ENCODE results near the gene AIG1.

AIG1 gene

DNA sequence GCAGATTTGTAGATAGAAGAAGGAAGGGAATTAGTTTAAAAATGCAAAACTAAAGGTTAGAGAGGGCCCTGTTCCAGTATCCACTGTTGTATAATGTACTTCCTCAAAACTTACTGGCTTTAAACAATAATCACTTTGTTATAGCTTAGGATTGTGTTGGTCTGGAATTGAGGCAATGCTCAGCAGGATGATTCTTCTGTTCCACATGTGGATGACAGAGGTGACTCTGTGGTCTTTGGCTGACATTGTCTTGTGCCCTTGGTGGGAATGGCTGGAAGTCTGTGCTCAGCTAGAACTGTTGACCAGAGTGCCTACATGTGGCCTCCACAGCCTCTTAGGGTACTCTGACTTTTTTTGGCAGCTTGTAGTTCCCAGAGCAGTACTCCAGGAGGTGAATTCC lies 143.4 kb downstream of the AIG1 start:
- DNase-seq, result no peak

DNA sequence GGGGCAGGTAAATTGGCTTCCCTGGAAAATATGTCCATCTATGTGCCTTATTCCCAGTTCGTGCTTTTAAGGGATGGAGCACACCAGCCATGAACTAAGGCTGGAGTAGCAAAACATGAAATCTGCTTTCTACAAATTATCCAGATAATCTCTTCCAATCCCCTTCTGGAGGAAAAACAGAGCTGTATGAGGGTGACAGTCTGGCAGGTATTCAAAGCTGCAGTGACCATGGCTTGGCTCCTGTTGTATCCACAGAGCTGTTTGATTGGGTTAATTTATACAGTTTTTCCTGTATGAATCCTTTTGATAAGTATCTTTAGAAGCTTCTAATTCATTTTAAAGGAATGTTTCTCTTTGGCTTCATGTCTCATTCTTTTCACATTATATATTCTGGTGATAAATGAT lies 144.4 kb downstream of the AIG1 start:
- DNase-seq, result no peak

DNA sequence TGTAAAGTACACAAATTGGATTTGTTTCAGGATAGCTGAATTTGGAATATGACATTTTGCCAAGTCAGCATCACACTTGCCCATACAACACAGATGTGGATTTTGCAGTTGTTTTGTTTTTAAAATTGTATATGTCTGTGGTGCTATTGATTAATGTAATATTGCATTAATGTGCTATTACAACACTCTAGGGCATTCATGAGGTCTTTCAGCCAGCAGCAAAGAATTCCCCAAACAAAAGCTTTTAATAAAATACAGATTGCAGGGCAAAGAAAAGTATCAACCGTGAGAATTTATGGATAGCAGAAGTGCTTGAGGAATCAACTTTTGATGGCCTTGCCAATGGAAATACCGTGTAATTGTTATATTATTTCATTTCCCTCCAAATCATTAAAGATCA lies 144.9 kb downstream of the AIG1 start:
- DNase-seq, result no peak

DNA sequence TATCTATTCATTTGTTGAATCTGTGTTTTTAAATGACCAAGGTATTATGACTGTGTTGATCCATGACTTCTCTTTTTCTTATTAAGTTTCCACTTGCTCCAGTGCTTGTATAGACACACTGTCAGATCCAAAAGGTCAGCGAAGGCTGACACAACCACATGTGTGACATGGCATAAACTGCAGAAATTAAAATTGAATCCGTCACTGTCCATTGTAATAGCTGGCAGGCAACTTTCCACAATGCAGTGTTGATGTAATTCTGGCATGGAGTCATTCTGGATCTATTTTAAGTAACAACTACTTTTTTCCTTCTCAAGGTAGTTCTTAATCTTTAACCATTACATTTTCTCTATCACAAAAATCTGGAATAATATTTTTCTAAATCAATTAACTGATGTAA lies 145.3 kb downstream of the AIG1 start:
- DNase-seq, result no peak

DNA sequence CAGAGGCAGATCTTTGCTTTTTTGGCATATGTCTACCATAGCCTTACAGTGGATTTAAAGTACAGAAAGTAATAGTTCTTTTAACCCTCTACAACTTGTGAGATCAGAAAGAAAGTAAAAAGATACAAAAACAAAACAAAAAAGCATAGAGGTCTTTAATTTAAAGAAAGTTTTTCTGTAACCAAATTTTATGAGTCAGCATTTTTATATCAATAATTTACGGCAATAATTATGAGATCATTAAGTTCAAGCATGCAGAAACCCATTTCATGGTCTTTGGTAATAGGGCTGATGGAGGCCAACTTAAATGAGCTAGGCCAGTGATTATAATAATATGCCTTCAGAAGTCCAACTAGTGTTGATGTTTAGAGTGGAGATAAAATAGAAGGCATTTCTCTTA lies 145.9 kb downstream of the AIG1 start:
- no peak for DNase-seq

DNA sequence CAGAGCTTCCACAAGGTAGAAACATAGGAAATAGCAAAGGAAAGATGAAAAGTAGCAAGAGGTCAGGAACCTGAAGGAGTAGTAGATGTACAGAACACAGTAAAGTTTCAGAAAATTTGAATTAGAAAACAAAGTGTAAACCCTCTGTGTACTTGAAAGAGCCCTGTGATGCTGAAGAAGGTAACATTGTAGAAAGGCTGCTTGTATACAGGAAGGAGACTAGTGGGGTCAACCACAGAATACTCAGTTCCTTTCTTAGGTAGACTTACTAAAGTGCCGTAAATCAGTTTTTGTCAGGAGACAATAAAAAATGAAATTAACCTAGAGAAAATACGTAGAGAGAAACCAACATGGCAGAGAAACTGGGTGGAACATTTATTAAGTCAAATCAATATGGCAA lies 149.7 kb downstream of the AIG1 start:
- DNase-seq, result no peak

DNA sequence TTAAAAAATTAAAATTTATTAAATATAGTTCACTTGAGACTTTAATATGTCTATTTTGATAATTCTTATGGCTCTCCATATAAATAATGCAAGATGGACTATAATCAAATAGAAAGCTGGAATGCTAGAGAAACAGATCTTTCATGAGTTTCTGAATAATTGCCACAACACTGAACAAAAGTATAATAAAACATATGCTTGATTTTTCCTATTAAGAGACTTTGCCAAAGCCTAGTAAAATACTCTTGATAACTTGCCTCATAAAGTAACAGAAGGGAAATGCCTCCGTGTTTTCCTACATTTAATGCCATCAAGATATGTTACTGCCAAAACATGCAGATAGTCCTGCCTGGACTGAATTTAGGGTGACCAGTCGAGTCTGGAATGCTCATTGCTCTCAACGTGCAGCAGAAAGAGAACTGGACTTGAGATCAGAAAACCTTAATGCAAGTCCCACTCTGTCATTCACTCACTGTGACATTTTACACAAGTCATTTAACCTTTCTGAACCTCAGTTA lies 153.2 kb downstream of the AIG1 start:
- no peak for DNase-seq

DNA sequence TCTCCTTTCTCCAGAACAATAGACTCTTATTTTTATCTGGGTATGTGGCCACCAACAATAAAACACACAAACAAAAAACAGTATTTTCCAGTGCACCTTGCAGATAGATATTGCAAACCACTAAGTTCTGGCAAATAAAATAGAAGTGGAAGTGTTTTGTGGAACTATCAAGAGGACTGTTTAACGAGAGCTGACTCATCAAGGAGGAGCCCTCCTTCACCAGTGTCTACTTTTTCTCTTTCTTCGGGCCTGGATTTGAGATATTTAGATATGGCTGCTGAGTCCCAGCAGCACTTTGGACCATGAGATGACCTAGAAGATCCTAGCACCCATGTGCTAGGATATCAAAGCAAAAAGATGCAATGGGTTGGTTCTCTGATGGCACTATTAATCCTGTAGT lies 154.7 kb downstream of the AIG1 start:
- no peak for DNase-seq

DNA sequence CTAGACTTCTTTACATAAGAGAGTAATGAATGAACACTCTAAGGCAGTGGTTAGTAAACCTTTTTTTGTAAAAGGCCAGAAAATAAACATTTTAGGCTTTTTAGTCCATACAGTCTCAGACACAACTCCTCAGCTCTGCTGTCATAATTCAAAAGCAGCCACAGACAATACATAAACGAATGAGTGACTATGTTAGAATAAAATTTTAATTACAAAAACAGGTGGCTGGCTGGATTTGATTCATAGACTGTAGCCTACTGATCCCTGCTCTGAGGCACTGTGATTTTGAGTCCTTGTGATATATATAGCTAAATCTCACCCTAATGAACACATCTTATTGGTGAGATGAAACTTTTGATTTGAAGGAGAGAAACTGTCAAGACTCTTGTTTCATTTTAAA lies 155.1 kb downstream of the AIG1 start:
- DNase-seq, result no peak

DNA sequence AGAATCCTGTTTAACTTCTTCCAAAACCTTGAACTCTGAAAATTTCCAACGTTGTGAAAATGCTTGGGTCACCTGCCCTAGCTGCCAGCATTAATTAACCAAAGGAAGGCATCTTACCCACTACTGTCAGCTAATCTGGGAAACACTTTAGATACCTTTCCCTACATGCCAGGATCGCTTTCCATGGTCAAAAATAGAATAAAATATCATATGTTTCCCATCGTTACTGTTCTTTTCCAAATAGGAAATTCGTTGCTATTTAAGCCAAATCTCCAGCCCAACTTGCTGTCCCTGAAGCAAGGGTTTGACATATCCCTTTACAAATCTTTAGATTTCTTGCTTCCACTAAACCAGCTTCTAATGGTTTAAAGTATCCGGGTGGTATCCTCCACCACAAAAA lies 157.5 kb downstream of the AIG1 start:
- no peak for DNase-seq

DNA sequence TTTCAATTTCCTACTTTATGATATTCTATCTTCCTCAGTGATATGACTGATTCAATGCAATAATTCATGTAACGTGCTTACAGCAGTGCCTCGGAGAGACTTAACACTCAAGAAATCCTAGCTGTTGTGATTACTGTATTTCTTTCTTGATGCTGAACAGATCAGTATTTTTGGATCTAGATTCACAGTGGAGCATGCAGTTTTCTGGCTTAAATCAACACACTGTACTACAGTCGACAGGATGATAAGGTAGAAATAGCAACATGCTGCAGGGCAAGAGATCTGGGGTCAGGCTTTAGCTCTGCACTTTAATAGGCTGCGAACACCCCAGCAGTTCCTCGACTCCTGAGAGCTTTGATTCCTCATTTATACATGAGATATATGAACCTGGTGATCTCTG lies 161.0 kb downstream of the AIG1 start:
- DNase-seq, result no peak

DNA sequence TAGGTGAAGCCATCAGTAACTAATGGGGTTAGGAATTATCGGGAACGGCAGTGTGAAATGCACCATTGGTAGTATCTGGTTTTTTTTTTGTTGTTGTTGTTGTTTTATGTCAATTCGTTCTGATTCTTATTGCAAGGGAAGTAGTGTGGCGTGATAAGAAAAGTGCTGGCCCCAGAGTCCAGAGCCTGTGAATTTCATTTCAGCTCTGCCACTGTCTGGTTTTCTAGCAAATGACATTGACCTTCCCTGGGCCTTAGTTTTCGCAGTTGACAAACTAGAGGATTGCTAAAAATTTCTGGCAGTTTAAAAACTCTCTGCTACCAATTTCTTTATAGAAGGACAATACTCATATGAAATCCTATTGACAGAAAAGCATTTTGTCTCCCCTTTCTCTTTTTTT lies 161.6 kb downstream of the AIG1 start:
- DNase-seq, result no peak

DNA sequence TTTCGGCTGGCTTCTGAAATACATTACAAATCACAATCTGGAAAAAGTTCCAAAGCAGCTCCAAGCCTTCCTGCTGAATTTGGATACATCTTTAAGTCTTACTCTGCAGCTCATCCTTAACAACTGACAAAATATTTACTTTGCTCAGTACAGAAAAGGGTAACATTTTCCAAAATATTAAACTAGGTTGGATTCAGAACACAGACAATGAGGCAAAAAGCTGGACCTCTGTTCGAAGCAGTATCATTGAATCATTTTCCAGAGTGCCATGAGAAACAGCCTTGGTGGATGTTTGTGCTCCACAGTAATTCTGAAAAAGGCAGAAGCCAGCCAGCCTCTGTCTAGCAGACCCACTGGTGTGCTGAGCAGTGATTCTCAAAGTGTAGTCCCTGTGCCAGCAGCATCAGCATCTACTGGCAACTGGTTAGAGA lies 162.1 kb downstream of the AIG1 start:
- DNase-seq, result no peak

DNA sequence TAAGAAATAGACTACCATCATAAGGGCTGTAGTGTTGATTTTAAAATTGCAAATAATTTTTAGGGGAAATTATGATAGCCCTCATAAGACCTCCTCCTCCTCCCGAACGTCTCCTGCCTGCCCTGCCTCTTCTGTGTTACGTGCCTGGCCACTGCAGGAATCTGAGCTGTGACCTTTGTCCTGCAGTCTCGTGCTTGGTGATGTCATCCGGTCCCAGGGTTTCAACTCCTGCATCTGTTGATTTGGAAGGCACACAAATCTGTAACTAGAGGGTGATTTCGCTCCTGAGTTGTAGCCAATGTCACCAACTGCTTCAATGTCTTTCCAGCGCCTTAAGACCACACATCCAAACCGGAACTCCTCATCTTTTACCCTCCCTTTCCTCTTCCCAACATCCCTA lies 163.2 kb downstream of the AIG1 start:
- no peak for DNase-seq

DNA sequence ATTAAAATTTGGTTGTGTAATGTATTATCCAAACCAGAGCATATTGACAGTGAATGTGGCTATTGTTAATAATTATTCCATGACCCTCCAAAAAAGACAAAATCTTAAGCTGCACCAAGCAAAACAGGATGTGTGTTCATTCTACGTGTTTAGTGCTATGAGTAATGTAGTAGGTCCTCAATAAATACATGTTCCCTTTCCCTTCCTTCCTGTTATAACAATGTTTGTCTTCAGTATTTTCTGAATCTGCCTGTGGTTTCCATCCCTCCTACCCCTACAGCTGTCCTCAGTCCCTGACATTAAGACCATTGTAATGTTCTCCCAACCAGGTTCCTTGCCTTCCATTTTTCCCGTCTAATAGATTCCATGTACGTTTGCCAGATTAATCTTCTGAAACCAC lies 163.8 kb downstream of the AIG1 start:
- DNase-seq, result no peak

DNA sequence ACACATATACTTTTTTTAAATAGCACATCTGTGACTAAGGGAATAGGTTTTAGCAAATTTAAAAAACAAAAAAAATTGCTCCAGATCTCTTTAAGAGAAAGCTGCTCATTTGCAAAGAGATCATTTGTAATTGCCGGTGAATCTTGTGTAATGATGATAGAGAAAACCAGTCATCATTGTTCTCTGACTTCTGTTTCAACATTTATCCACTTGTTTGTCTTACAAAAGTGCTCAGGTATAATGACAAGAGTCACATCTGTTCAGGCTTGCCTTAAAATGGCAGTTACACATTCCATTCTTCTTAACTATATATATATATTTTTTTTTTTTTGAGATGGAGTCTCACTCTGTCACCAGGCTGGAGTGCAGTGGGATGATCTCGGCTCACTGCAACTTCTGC lies 165.2 kb downstream of the AIG1 start:
- no peak for DNase-seq

DNA sequence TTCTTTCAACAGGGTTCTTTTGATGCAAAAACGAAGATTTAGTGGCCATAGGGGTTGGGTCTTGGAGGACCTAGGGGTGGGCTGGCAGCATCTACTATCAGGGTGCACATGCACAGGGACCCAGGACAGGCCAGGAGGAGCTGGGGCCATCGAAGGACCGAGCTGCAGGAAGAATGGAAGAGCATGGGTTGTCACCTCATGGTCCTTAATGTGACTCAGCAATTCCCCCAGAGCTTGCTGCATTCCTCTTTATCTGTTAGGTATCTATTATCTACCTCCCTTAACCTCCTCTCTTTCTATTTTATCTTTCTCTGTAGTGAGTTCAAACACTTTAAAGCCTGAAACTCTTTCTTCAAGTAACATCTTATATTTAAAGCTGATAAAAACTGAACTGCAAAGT lies 167.0 kb downstream of the AIG1 start:
- DNase-seq, result no peak

DNA sequence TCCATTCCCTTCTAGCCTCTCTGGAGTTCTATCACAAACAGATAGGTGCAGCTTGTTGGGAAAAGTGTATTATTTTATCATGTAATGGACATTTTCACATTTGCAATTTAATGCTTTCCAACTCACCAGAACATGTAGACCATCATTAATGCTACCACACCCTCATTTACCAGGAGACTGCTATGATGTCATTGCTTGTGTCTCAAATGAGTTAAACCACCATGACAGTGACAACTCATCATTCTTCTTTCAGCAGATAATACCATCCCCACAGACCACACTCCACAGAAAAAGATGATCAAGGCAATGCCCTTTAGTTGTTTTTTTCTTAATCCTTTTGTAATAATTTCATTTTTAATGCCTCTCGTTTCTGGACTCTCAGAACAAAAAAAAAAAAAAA lies 168.7 kb downstream of the AIG1 start:
- no peak for DNase-seq

DNA sequence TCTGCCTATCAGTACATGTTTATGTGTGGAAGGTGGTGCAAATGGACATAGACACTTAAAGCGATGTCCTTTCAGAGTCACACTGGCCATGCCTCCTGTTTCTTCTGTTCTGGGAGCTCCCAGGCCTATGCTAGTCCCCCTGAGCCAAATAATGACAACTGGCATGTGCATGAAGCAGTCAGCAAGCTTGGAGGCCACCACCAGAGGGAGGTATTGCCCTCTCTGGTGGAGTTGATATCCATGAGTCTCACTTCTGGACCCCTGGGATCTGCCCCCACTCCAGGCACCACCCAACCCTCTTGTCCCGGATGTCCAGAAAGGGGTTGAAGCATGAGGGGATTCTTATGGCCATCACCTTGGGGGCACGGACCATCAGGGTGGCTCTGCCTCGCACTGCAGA lies 172.2 kb downstream of the AIG1 start:
- DNase-seq, result peak; percentile 21 to 30

DNA sequence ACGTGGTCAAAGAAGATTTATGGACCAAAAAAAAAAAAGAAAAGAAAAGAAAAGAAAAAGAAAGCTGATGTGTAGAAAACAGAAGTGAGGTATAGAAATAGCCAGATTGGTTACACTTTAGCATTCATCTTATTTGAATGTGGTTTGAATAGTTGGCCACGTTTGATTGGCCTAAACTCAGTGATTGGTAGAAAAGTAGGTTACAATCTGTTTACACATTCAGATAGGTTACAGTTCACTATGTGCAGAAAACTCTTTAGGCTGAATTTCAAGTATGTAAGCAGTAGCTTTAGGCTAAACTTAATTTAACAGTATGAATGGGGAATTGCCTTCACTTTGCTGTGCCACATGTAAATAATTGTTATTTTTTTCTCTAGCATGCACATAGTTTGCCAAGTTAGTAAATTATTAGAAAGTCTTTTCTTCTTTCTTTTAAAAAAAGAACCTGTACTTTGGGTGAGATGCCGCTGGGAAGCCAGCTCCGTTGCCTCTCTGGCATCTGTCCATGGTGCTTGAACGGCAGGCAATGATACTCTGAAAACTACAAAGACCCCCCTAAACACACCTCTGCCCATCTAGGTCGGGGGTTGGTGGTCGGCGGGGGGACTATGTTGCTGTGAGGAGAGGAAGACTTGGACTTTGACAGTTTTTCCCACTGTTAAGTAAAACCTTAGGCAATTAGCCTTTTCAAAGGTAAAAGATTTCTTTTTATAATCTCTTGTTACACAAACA lies 173.0 kb downstream of the AIG1 start:
- DNase-seq, result no peak

DNA sequence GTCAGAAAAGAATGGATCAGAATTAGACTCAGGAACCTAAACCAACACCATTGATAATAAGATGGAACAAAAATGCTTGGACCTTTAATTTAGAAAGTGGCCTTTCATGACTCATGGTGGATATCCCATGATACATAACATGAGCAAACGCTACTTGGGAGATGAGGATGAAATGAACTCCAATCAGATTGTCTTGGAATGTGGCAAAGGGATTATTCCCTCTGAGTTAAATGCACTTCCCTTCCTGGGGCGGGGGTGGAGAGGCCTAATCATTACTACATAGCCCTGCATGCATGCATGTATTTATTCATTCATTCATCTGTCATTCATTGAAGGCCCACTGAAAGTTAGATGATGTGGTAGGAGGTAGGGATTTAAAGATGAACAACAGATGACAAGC lies 174.0 kb downstream of the AIG1 start:
- no peak for DNase-seq

DNA sequence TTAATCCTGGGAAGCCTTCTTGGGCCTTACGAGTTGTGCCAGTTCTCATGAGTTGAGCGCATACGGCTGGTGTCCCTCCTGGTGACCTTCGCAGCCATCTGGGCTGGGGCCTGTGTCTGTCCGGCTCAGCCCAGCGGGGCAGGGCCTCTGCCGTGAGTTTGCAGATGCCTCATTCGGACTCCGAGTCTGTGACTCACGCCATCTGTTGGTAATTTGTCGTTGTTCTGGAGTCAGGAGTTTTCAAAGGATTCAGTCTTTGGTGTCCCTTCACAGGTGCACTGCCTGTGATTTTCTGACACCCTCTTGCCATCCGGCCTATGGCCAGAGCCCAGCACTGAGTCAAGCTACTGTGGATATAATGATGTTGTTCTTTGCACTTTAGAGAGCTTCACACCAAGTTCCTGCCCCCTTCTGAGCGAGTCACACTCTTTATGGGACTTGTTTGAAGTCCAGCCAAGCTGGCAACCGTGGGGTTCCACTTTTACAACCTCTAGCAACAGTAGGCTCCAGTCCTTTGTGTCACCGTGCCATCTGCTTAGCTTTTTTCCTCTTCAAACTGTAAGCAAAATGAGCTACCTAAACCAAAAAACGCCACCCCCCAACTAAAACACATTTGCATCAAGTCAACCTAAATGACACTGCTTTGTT lies 175.6 kb downstream of the AIG1 start:
- DNase-seq, result no peak

DNA sequence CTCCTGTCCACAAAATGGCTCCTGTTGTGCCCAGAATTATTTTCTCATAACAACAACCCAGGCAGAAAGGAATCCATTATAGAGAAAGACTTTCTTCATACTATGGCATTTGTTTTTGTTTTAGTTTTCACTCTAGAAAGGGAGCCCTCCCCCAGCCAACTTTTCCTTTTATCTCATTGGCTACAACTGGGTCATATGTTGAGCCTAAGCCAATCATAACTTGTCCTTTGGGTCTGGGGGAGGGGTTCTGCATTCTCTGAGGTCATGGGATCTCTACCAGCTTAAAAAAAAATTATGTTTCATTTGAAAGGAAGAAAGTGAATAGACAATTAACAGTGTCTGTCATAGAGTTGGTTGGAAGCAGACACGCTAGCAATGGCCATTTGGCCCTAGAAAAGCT lies 177.6 kb downstream of the AIG1 start:
- no peak for DNase-seq

DNA sequence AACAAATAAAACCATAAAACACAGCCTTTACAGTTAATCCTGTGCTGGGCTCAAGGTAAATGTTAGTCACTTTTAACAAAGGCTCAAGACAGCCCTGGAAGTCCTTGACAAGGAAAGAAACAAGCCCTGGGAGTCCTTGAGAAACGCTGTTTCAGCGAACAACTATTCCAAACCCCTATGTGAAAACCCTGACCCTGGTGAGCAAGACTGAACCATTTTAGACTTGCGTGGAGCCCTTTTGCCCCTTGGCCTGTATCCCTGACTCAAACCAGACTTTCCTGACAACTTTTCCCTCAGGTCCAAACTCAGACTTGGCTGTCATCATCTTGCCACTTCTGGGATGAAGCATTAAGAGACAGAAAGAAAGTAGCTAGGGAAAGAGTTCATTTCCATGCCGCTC lies 180.4 kb downstream of the AIG1 start:
- no peak for DNase-seq

DNA sequence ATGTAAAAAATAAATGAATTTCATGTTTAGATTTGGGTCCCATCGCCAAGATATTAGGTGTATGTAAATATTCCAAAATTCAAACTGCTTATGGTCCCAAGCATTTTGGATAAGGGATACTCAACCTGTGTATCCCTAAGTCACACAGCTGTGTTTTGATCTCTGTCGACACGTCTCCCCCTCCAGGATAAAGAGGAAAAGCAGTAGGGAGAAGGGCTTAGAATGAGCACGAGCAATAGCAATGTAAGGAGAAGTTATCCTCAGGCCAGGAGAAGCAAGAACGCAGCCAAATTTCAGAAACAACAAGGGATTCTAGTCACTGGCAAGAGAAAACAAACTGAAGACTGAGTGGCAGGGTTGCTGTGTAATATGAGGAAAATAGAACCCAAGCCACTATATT lies 181.2 kb downstream of the AIG1 start:
- DNase-seq, result no peak
